ENCODE results near the gene SLFNL1.

DNA sequence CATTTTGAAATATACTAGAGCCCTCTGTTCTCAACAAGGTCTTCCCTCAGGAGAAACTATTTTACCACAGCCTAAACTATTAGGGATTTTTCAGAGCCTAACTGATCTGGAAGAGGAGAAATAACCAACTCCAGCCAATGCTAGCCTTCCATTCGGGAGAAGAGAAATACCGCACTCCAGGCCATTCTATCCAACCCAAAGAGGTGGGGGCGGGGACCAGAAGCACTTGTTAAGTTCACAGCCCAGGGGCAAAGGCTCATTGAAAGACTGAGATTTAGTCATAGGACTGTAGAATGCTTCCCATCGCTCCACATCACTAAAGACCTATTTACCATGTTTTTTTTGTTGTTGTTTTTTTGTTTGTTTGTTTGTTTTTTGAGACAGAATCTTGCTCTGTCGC, 35.4 kb upstream of the SLFNL1 start:
- TF ChIP-seq, protein P1, sequence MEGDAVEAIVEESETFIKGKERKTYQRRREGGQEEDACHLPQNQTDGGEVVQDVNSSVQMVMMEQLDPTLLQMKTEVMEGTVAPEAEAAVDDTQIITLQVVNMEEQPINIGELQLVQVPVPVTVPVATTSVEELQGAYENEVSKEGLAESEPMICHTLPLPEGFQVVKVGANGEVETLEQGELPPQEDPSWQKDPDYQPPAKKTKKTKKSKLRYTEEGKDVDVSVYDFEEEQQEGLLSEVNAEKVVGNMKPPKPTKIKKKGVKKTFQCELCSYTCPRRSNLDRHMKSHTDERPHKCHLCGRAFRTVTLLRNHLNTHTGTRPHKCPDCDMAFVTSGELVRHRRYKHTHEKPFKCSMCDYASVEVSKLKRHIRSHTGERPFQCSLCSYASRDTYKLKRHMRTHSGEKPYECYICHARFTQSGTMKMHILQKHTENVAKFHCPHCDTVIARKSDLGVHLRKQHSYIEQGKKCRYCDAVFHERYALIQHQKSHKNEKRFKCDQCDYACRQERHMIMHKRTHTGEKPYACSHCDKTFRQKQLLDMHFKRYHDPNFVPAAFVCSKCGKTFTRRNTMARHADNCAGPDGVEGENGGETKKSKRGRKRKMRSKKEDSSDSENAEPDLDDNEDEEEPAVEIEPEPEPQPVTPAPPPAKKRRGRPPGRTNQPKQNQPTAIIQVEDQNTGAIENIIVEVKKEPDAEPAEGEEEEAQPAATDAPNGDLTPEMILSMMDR (IDR thresholded peaks at IDR 0.05; ENCODE audit: low read depth, low read length, missing input control) = no peak
- TF ChIP-seq, protein P2, sequence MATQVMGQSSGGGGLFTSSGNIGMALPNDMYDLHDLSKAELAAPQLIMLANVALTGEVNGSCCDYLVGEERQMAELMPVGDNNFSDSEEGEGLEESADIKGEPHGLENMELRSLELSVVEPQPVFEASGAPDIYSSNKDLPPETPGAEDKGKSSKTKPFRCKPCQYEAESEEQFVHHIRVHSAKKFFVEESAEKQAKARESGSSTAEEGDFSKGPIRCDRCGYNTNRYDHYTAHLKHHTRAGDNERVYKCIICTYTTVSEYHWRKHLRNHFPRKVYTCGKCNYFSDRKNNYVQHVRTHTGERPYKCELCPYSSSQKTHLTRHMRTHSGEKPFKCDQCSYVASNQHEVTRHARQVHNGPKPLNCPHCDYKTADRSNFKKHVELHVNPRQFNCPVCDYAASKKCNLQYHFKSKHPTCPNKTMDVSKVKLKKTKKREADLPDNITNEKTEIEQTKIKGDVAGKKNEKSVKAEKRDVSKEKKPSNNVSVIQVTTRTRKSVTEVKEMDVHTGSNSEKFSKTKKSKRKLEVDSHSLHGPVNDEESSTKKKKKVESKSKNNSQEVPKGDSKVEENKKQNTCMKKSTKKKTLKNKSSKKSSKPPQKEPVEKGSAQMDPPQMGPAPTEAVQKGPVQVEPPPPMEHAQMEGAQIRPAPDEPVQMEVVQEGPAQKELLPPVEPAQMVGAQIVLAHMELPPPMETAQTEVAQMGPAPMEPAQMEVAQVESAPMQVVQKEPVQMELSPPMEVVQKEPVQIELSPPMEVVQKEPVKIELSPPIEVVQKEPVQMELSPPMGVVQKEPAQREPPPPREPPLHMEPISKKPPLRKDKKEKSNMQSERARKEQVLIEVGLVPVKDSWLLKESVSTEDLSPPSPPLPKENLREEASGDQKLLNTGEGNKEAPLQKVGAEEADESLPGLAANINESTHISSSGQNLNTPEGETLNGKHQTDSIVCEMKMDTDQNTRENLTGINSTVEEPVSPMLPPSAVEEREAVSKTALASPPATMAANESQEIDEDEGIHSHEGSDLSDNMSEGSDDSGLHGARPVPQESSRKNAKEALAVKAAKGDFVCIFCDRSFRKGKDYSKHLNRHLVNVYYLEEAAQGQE (IDR thresholded peaks at IDR 0.05) = no peak
- TF ChIP-seq, protein P3, sequence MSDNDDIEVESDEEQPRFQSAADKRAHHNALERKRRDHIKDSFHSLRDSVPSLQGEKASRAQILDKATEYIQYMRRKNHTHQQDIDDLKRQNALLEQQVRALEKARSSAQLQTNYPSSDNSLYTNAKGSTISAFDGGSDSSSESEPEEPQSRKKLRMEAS (IDR thresholded peaks at IDR 0.05) = no peak
- no peak for TF ChIP-seq GABPA (IDR thresholded peaks at IDR 0.05 in 1 of 2, conservative IDR thresholded peaks at IDR 0.05 in 1 of 2)
- TF ChIP-seq RAD21 (IDR thresholded peaks at IDR 0.05) = no peak
- no peak for TF ChIP-seq YY1 (IDR thresholded peaks at IDR 0.05)
- TF ChIP-seq EGR1 (IDR thresholded peaks at IDR 0.05; ENCODE audit: low read depth in 2 of 2) = no peak
- TF ChIP-seq FOXA1 (IDR thresholded peaks at IDR 0.05) = no peak
- TF ChIP-seq RXRA (IDR thresholded peaks at IDR 0.05) = no peak
- no peak for TF ChIP-seq TAF1 (conservative IDR thresholded peaks at IDR 0.05)
- no peak for TF ChIP-seq JUND (IDR thresholded peaks at IDR 0.05)
- no peak for TF ChIP-seq ATF3 (IDR thresholded peaks at IDR 0.05)
- TF ChIP-seq HNF4A (conservative IDR thresholded peaks at IDR 0.05) = no peak
- no peak for TF ChIP-seq SP1 (IDR thresholded peaks at IDR 0.05)
